Measurements from ENCODE around the gene ADNP2. TPM values are rescaled to one million over a fixed set of nuclear protein-coding genes. Genes with fewer than 3 reads are reported as not detected.

The ADNP2 gene
- total and polyA plus RNA-seq, 2 of the 4 experiments (the other 2 are of a cell fraction): 5.6 to 18.3 TPM

DNA sequence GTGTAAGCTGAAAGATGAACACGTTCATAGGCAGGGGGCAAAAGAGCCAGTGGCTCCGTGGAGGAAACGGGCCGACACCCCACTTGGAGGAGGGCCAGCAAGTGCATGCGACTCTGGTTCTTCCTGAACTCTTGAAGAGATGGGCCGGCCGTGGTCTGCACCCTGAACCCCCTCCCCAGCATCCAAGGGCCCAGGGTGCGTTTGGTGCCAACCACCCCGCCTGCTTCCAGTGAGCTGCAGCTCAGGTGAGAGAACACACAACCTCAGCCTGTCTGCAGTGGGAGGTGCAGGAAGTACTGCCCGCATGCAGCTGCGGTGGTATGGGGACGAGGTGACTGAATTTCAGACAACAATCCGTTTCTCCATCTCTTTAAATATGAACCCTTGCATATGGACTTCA is 58.9 kb downstream of the ADNP2 start:
- H3K79me1 ChIP-seq (ENCODE audit: low read depth in 1 of 2, low read length in 2 of 2): peaks cover 0 to 6% of the 10 kb centered on the region in 2 experiments; a peak in 1 of 4 replicates
- in situ Hi-C loops (cut with MboI; ENCODE audit: low sequenced_read_pairs): no loop called here

More for the DNA sequence above, 58.9 kb downstream of the ADNP2 start:
- H2BK5ac ChIP-seq (ENCODE audit: low read depth, low read length, poor library complexity, severe bottlenecking): no peak overlapping the region
- H4K8ac ChIP-seq (ENCODE audit: low read depth in 2 of 2, low read length in 2 of 2): no peak overlapping the region
- H2AK5ac ChIP-seq (ENCODE audit: low read depth, low read length): 0 out of 2 replicates have a peak overlapping the region, but pooled peaks have one; percentile 45
- no peak for TF ChIP-seq BHLHE40 (IDR thresholded peaks at IDR 0.05; ENCODE audit: low read depth, low read length)
- TF ChIP-seq, protein P1, sequence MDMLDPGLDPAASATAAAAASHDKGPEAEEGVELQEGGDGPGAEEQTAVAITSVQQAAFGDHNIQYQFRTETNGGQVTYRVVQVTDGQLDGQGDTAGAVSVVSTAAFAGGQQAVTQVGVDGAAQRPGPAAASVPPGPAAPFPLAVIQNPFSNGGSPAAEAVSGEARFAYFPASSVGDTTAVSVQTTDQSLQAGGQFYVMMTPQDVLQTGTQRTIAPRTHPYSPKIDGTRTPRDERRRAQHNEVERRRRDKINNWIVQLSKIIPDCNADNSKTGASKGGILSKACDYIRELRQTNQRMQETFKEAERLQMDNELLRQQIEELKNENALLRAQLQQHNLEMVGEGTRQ (IDR thresholded peaks at IDR 0.05; ENCODE audit: low read depth, low read length): no peak
- no peak for TF ChIP-seq NFE2L2 (IDR thresholded peaks at IDR 0.05; ENCODE audit: low read depth, low read length)
- TF ChIP-seq, protein P2, sequence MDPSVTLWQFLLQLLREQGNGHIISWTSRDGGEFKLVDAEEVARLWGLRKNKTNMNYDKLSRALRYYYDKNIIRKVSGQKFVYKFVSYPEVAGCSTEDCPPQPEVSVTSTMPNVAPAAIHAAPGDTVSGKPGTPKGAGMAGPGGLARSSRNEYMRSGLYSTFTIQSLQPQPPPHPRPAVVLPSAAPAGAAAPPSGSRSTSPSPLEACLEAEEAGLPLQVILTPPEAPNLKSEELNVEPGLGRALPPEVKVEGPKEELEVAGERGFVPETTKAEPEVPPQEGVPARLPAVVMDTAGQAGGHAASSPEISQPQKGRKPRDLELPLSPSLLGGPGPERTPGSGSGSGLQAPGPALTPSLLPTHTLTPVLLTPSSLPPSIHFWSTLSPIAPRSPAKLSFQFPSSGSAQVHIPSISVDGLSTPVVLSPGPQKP (IDR thresholded peaks at IDR 0.05; ENCODE audit: borderline replicate concordance, low read depth, low read length): no peak
- TF ChIP-seq CHD1 (IDR thresholded peaks at IDR 0.05; ENCODE audit: low read depth, low read length): no peak
- no peak for TF ChIP-seq FOS (IDR thresholded peaks at IDR 0.05; ENCODE audit: low read depth, low read length)
- TF ChIP-seq RAD21 (IDR thresholded peaks at IDR 0.05; ENCODE audit: low read length): no peak
- no peak for TF ChIP-seq CEBPB (IDR thresholded peaks at IDR 0.05; ENCODE audit: low read depth, low read length)
- TF ChIP-seq, protein P3, sequence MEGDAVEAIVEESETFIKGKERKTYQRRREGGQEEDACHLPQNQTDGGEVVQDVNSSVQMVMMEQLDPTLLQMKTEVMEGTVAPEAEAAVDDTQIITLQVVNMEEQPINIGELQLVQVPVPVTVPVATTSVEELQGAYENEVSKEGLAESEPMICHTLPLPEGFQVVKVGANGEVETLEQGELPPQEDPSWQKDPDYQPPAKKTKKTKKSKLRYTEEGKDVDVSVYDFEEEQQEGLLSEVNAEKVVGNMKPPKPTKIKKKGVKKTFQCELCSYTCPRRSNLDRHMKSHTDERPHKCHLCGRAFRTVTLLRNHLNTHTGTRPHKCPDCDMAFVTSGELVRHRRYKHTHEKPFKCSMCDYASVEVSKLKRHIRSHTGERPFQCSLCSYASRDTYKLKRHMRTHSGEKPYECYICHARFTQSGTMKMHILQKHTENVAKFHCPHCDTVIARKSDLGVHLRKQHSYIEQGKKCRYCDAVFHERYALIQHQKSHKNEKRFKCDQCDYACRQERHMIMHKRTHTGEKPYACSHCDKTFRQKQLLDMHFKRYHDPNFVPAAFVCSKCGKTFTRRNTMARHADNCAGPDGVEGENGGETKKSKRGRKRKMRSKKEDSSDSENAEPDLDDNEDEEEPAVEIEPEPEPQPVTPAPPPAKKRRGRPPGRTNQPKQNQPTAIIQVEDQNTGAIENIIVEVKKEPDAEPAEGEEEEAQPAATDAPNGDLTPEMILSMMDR (conservative IDR thresholded peaks at IDR 0.05; ENCODE audit: low read depth, low read length): no peak
- 0 out of 2 replicates have a peak overlapping the region, but pooled peaks have one; percentile 39 for H3K4ac ChIP-seq (ENCODE audit: low read depth, low read length)
- H3K18ac ChIP-seq (ENCODE audit: low read depth, low read length): no peak overlapping the region
- H2AK9ac ChIP-seq (replicated peaks; ENCODE audit: low read depth, low read length, poor library complexity): no peak overlapping the region
- no peak overlapping the region for H3K27ac ChIP-seq (ENCODE audit: insufficient read depth, low read length)
- H4K91ac ChIP-seq (ENCODE audit: insufficient read depth, low read depth, low read length): no peak overlapping the region
- H3K4me1 ChIP-seq (ENCODE audit: control insufficient read depth, insufficient read depth, low read length): peaks cover 2% of the 10 kb centered on the region; the same call in 1 of the 2 replicates
- H4K5ac ChIP-seq (ENCODE audit: low read depth, low read length): no peak overlapping the region
- peaks cover 8% of the 10 kb centered on the region for H3K9me3 ChIP-seq (ENCODE audit: control insufficient read depth, insufficient read depth, low read length)
- H3K14ac ChIP-seq (replicated peaks; ENCODE audit: low read depth, low read length): no peak overlapping the region
- H3K27me3 ChIP-seq (ENCODE audit: control insufficient read depth, insufficient read depth, low read length): no peaks in the 10 kb centered on the region
- H3K9ac ChIP-seq (ENCODE audit: low read depth, low read length): no peak overlapping the region
- CTCF ChIA-PET: no interaction called here
- POLR2A ChIA-PET (ENCODE audit: unreplicated experiment): no interaction called here
- BruUV-seq (replicated peaks): no TSS peak
- no peaks in the 10 kb centered on the region for H3K36me3 ChIP-seq (ENCODE audit: control insufficient read depth, insufficient read depth, low read length)
- no peak overlapping the region; the same call in 1 of the 2 replicates for H2BK120ac ChIP-seq (ENCODE audit: low read depth, low read length)
- dilution Hi-C loops (cut with HindIII; ENCODE audit: low sequenced_read_pairs, unreplicated experiment) (no loop called here), intact Hi-C loops (cut with micrococcal nuclease) (no loop called here)
- H3K56ac ChIP-seq (ENCODE audit: extremely low read depth, insufficient read depth, low read length): no peak overlapping the region
- H2AFZ ChIP-seq (replicated peaks; ENCODE audit: low read length, poor library complexity): peak overlapping the region; percentile 18
- H3K23ac ChIP-seq (ENCODE audit: low read depth, low read length): no peak overlapping the region
- no peak overlapping the region for H3K4me2 ChIP-seq (ENCODE audit: low read depth, low read length)
- DNase-seq (no peak), ATAC-seq (ENCODE audit: low read depth) (no peak)
- WGBS, 2 experiments (ENCODE audit: extremely low coverage in 2 of 2, insufficient read length in 1 of 2): 68% methylated on average over 4 of the region's 13 CpGs; no CpG with 5 or more reads in 1 of the 2 experiments
- H2BK20ac ChIP-seq (ENCODE audit: low read depth, low read length): no peak overlapping the region
- no peak overlapping the region for H2BK15ac ChIP-seq (ENCODE audit: low read depth, low read length)
- H3K9me1 ChIP-seq (ENCODE audit: insufficient read depth, low read length): peaks cover 18% of the 10 kb centered on the region
- H3K4me3 ChIP-seq (ENCODE audit: insufficient read depth, low read depth, low read length): no peak overlapping the region
- no peaks in the 10 kb centered on the region; the same call in 1 of the 2 replicates for H4K20me1 ChIP-seq (ENCODE audit: insufficient read depth, low read length)

Measured in IMR-90 (cell line).